ENCODE data around the gene SALL1. TPM values are rescaled to one million over a fixed set of nuclear protein-coding genes. Genes with fewer than 3 reads are reported as not detected.

SALL1 gene
- total RNA-seq, 4 donors from 2014 or later, result 0.08 TPM; not detected in 2

GRCh38 chr16:51132490-51133115, 18.5 kb downstream of the SALL1 start:
- no peak for DNase-seq (ENCODE audit: low spot score in 2 of 2)
- H3K4me3 ChIP-seq, result no peak overlapping the region
- no peaks in the 10 kb centered on the region for H3K36me3 ChIP-seq
- TF ChIP-seq POLR2AphosphoS5 (IDR thresholded peaks at IDR 0.05) (no peak), POLR2A (IDR thresholded peaks at IDR 0.05) (no peak), CTCF (IDR thresholded peaks at IDR 0.05) (no peak), EP300 (IDR thresholded peaks at IDR 0.05) (no peak)
- H3K9me3 ChIP-seq, result no peaks in the 10 kb centered on the region
- peaks cover 61% of the 10 kb centered on the region for H3K27me3 ChIP-seq
- 67% methylated on average over 6 of the region's 6 CpGs for WGBS
- H3K4me1 ChIP-seq, result no peaks in the 10 kb centered on the region
- H3K27ac ChIP-seq, result no peak overlapping the region

GRCh38 chr16:51131619-51132018, 19.5 kb downstream of the SALL1 start:
- TF ChIP-seq POLR2A (IDR thresholded peaks at IDR 0.05) (no peak), EP300 (IDR thresholded peaks at IDR 0.05) (no peak), POLR2AphosphoS5 (IDR thresholded peaks at IDR 0.05) (no peak), CTCF (IDR thresholded peaks at IDR 0.05) (no peak)
- Histone ChIP-seq H3K9me3 (no peaks in the 10 kb centered on the region), H3K27ac (no peak overlapping the region), H3K4me3 (no peak overlapping the region), H3K27me3 (peaks cover 57% of the 10 kb centered on the region), H3K36me3 (no peaks in the 10 kb centered on the region), H3K4me1 (no peaks in the 10 kb centered on the region)
- no peak for DNase-seq (ENCODE audit: low spot score in 2 of 2)
- 87% methylated on average over 11 of the region's 11 CpGs for WGBS

DNA sequence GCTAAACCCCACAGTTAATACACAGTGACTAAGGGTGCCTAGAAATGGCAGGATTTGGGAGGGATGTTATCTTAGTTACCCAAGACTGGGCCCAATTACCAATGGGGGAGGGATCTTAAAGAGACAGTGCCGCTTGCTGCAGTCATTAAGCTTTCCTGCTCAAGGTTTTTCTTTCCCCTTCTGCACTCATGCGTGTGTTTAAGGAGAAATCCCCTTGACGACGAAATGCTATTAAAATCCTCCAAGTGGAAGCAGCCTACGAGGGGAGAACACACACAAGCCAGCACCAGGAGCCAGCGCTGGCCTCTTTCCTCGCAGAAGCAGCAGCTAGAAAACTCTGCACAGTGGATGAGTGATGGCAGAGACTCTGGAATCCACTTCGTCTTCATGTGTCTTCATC, 22.0 kb downstream of the SALL1 start:
- Histone ChIP-seq H3K27ac (no peak overlapping the region), H3K4me3 (no peak overlapping the region), H3K27me3 (peaks cover 57% of the 10 kb centered on the region), H3K4me1 (no peaks in the 10 kb centered on the region), H3K36me3 (no peaks in the 10 kb centered on the region), H3K9me3 (no peaks in the 10 kb centered on the region)
- no peak for DNase-seq (ENCODE audit: low spot score in 2 of 2)
- 44% methylated on average over 8 of the region's 8 CpGs for WGBS
- TF ChIP-seq EP300 (IDR thresholded peaks at IDR 0.05), result no peak
- TF ChIP-seq POLR2AphosphoS5 (IDR thresholded peaks at IDR 0.05), result no peak
- no peak for TF ChIP-seq POLR2A (IDR thresholded peaks at IDR 0.05)
- no peak for TF ChIP-seq CTCF (IDR thresholded peaks at IDR 0.05)

- H3K36me3 ChIP-seq, result no peaks in the 10 kb centered on the region
- no peaks in the 10 kb centered on the region for H3K4me1 ChIP-seq
- no peak for DNase-seq (ENCODE audit: low spot score in 2 of 2)
- H3K27me3 ChIP-seq, result peaks cover 34% of the 10 kb centered on the region
- no peak overlapping the region for H3K27ac ChIP-seq
- 78% methylated on average over 5 of the region's 5 CpGs for WGBS
- no peaks in the 10 kb centered on the region for H3K9me3 ChIP-seq
- H3K4me3 ChIP-seq, result no peak overlapping the region
- TF ChIP-seq POLR2AphosphoS5 (IDR thresholded peaks at IDR 0.05) (no peak), EP300 (IDR thresholded peaks at IDR 0.05) (no peak), CTCF (IDR thresholded peaks at IDR 0.05) (no peak), POLR2A (IDR thresholded peaks at IDR 0.05) (no peak)
Measured at GRCh38 chr16:51125992-51126391, 25.1 kb downstream of the SALL1 start.

GRCh38 chr16:51124896-51125295, 26.2 kb downstream of the SALL1 start:
- no peak overlapping the region for H3K27ac ChIP-seq
- DNase-seq (ENCODE audit: low spot score in 2 of 2), result no peak
- TF ChIP-seq POLR2A (IDR thresholded peaks at IDR 0.05), result no peak
- TF ChIP-seq CTCF (IDR thresholded peaks at IDR 0.05), result no peak
- no peak overlapping the region for H3K4me3 ChIP-seq
- WGBS, result 93% methylated on average over 3 of the region's 3 CpGs
- peaks cover 34% of the 10 kb centered on the region for H3K27me3 ChIP-seq
- H3K4me1 ChIP-seq, result no peaks in the 10 kb centered on the region
- no peaks in the 10 kb centered on the region for H3K9me3 ChIP-seq
- H3K36me3 ChIP-seq, result no peaks in the 10 kb centered on the region

All from suprapubic skin (tissue), 4 donors.